HK-2 (cell line): ENCODE measurements around the gene SDK2.

Source experiments
- DNase-seq: peaks from one replicate; pipeline ENCODE4 v3.0.0-alpha.2; 2018; ENCODE audit not compliant: unreplicated experiment

Gene SDK2

GRCh38 chr17:73368085-73368631 is 276.1 kb downstream of the SDK2 start:
- no peak for DNase-seq

- DNase-seq = no peak
Observed at GRCh38 chr17:73365906-73366623, 278.2 kb downstream of the SDK2 start.

- no peak for DNase-seq
Observed at GRCh38 chr17:73365301-73365874, 278.9 kb downstream of the SDK2 start.

- DNase-seq = no peak
Observed at GRCh38 chr17:73364155-73364522, 280.1 kb downstream of the SDK2 start.

GRCh38 chr17:73363442-73364154 is 280.6 kb downstream of the SDK2 start:
- no peak for DNase-seq

GRCh38 chr17:73362697-73363096 is 281.5 kb downstream of the SDK2 start:
- no peak for DNase-seq

GRCh38 chr17:73360961-73361761 is 283.1 kb downstream of the SDK2 start:
- no peak for DNase-seq

GRCh38 chr17:73359987-73360410 is 284.2 kb downstream of the SDK2 start:
- no peak for DNase-seq

- DNase-seq = no peak
Observed at GRCh38 chr17:73359352-73359751, 284.9 kb downstream of the SDK2 start.

- DNase-seq = no peak
Observed at GRCh38 chr17:73358668-73359067, 285.6 kb downstream of the SDK2 start.

GRCh38 chr17:73357981-73358380 is 286.3 kb downstream of the SDK2 start:
- no peak for DNase-seq

- DNase-seq = no peak
Observed at GRCh38 chr17:73357318-73357717, 286.9 kb downstream of the SDK2 start.

GRCh38 chr17:73356561-73357170 is 287.6 kb downstream of the SDK2 start:
- no peak for DNase-seq

GRCh38 chr17:73354423-73355284 is 289.6 kb downstream of the SDK2 start:
- no peak for DNase-seq

GRCh38 chr17:73352261-73352660 is 292.0 kb downstream of the SDK2 start:
- DNase-seq = no peak

- DNase-seq = no peak
Observed at GRCh38 chr17:73351764-73352163, 292.5 kb downstream of the SDK2 start.

GRCh38 chr17:73350864-73351263 is 293.4 kb downstream of the SDK2 start:
- DNase-seq = no peak

GRCh38 chr17:73349647-73350046 is 294.6 kb downstream of the SDK2 start:
- DNase-seq = no peak

GRCh38 chr17:73349138-73349537 is 295.1 kb downstream of the SDK2 start:
- DNase-seq = no peak

- no peak for DNase-seq
Observed at GRCh38 chr17:73348829-73349095, 295.5 kb downstream of the SDK2 start.
